HG03139 (cell line): ENCODE results near the gene LAMB4.

Experiments
- ATAC-seq: cut with Tn5 transposase; IDR thresholded peaks from one replicate; pipeline ENCODE4 v1.9.1; 2021; ENCODE audit not compliant: unreplicated experiment

Gene LAMB4

DNA sequence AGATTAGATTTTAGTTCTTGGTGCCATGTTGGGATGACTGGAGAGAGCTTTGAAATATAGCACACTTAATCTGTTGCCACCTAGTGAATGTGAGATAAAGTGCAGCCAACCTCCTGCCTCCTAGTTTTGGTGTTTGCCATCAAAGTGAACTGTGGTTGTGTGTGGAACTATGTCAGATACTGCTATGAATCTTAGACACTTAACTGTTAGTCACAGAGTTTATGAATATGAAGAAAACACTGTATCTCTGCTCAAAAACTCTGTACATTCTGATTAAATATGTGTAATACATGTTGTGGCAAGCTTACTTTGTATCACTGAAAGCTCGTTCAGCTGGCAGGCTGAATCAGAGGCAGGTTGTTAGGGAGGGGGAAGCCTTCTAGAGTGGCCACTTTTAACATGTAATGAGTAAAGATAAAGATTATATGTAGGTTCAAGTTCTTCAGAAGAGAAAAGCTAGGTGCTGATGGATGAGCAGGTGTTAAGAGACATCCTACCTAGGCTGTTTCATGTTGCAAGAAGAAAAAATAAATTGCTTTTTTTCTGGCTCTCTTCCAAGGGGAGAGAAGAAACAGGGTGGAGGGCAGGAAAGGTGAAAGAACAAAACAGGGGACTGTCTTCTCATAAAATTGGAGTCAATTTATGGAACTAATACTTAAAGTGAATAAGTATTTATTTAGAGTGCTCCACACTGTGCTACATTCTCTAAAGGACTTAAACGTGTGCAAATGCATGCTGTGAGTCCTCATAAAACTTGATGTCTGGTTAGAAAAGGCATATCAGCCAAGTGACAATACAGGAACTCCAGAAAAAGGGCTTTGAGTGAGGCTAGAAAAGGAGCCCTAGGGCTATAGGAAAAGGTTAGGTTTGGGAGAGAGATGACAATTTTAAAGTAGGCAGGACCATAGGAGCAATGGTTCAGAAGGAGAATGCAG lies 113.1 kb downstream of the LAMB4 start:
- no peak for ATAC-seq

DNA sequence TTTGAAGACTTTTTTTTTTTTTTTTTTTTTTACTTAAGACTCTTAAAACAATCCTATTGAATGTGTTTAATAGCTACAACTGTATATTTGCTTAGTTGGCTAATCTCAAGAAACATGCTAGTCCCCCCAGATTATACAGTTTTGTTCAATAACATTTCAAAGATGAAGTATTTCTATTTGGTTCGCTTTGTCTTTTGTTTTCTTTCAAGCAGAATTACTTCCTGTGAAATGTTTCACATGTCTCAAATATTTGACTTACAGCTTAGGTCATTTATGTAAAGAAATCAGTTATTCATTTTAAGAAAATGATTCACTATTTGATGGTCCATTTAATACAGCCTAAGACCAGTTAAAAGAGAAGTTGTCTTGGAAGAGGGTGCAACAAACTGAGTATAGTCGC lies 114.4 kb downstream of the LAMB4 start:
- ATAC-seq = no peak

DNA sequence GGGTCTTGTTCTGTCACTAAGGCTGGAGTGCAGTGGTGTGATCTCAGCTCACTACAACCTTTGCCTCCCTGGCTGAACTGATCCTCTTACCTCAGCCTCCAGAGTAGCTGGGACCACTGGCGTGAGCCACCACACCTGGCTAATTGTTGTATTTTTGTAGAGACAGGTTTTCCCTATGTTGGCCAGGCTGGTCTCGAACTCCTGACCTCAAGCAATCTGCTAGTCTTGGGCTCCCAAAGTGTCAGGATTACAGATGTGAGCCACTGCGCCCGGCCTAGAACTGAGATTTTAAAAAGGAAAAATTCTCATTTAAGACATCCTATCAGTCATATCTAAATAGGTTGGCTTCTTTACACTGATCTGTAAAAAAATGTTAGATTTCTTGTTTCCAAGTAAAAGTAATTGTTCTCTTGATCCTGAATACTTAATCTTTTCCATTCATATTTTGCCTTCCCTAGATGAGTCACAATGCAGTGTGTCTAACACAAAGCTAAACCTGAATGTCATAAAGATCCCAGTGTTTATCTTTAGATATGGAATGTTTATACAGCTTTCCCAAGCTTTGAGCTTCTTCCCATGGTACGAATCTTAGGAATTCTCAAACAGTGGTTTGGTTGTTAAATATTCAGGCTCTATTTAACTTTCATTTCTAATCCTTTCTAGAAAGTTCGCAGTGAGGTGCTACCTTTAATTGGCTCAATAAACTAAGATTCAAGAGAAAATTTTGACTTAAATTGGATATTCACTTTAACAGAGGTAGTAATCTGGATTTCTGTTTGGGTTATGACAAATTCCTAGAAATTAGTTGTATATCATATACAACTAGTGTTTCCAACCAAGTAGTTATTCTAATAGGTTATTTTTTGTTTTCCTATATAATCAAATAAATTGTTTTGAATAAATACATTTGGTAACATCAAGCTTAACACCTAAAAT lies 115.1 kb downstream of the LAMB4 start:
- no peak for ATAC-seq

DNA sequence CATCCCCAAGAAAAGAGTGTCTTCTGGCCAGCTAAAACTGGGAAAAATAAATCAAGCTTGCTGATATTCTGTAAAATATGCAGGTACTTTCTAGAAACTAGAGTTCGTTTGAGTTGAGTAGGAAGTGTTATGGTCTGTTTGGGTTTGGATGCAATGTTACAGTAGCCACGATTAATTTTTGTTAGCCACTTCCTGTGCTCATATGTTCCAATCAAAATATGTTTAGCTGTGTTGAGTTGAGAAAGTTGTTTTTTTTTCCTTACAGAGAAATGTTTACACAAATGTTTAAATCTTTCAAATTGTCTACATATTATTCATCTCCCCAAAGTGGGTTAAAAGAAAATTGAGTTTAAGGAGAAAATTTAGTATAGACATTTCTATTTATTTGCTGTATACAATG lies 115.9 kb downstream of the LAMB4 start:
- ATAC-seq = no peak

DNA sequence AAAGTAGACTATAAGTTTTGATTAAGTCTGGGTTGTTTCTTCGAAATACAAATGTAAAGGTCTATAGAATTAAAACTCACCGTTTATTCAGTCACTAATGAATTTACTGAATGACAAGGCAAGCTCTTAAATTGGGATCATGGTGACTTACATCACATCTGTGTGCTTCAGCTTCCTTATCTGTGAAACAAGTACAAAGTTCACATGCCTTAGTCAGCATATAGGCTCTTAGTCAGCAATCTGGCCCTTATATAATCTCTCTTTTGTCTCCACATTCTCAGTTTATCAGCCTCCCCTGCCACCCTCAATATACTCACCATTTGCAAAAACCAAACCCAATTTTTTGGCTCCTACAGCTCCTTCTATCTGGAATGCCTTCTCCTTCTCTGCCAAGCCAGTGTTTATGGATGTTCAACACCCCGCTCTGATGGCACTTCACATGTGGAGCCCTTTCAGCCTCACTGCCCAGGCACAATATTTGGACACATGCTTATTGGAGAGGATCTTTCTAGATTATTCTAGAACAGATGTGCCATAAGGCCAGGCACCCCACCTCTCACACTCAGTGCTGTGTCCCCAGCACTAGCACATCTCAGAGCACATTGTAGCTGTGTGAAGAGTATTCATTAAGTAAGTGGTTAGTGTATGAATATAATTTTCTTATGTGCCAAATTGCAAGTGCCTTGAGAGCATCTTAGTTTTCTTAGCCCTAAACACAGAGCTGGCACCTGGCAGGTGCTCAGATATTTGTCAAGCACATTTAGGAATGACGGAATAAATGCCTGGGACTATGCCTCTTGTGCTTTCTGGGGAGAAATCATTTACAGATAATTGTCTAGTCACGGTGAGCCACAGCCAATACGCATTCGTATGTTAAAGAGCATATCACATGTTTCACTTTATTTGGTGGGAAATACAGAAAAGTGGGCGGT lies 117.4 kb downstream of the LAMB4 start:
- ATAC-seq = no peak

DNA sequence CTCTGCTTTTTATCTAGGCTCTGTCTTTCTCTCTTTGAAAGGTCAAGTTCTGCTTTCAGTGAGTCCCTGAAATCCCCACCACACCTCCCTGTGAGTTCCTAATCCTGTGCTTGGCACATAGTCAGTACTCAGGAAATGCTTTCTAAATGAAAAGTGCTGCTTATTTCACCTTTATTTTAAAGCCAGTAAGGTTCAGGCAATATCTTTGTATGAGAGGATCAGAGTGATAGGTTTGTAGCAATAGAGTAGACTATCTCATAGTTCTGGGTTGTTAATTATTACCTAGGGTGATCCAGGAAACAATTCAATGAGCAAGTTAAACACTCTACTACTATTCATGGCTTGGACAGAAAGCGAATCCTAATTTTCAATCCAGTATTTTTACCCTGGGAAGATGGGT lies 119.8 kb downstream of the LAMB4 start:
- ATAC-seq = no peak

DNA sequence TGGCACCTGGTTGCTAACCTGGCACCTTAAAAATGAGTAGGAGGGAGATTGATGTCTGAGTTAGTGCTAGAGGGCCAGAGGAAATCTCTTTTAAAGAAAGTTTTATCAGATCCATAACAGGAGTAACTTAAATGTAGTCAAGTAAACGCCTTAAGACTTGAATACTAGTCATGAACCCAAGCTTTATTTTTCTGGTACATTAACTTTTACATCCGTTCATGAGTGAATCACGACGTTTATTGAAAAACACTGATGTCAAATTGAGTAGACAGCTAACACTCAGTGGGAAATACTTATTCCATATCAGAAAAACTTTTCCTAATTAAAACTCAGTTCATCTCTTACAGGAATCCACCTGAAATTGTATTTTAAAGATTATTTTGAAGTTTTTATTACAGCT lies 120.3 kb downstream of the LAMB4 start:
- no peak for ATAC-seq

DNA sequence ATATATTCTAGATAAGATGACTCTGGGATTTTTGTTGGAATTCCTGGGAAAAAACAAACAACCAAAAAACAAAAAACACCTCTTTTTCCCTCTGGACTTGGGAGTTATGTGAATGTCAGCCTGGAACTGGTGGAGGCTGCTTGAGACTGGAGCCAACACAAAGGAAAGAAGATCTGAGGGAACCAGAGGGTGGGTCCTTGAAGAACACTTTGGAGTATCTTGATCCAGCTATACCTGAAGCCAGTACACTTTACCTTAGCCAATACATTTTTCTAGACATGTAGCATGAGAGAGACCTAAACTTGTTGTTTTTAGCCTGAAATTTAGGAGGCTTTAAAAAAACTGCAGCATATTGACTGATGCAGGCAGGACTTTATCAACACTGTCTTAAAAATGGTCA lies 121.3 kb downstream of the LAMB4 start:
- ATAC-seq = no peak

DNA sequence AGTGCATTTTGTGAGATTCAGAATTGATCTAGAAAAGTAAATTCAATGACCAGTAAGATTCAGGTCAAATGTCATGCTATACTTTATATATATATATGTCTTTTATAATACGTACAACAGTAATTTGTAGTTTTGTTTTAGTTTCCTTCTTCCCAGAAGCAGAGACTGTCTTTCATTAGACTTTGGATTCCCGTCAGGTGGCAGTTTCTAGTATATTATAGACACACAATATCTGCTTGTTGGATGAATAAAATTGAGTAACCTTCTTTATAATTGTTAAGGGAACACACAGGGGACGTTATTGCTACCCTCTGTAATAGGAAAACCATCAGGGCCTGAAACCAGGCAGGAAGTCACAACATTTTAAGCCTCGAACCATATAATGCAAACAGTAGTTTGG lies 121.9 kb downstream of the LAMB4 start:
- ATAC-seq = no peak

DNA sequence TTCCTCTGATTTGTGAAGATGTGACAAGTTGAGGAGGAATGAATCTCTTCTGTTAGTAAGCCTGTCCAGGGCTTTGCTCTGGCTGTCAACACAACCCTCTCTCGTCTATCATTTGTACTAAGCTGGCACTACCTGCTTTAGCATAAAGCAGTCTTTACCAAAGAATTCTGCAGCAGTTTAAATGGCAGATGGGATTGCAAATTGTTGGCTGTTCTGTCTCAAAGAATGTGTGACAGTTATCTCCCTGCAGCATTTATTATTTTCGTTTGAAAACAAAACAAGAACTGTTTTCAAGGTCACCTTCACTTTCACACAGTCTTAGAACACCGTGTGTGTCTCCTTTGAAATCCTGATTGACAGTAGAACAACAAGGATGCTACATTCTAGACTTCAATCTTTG lies 122.4 kb downstream of the LAMB4 start:
- no peak for ATAC-seq

DNA sequence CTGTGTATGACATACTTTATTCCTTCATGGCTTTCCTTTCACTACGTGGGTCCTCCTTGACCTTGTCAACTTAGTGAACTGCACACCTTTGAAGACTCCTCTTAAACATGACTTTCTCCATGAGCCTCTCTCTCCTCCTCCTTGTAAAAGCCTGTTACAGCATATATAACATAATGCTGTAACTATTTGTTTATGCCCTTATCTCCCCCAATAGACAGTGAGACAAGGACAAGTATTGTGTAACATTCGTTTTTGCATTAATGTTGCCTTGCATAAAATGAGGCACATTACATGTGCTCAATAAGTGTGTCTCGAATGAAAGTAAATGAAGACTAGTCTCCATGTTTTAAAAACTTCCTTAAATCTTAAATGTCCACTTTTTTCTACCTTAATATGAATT lies 122.9 kb downstream of the LAMB4 start:
- ATAC-seq = no peak

DNA sequence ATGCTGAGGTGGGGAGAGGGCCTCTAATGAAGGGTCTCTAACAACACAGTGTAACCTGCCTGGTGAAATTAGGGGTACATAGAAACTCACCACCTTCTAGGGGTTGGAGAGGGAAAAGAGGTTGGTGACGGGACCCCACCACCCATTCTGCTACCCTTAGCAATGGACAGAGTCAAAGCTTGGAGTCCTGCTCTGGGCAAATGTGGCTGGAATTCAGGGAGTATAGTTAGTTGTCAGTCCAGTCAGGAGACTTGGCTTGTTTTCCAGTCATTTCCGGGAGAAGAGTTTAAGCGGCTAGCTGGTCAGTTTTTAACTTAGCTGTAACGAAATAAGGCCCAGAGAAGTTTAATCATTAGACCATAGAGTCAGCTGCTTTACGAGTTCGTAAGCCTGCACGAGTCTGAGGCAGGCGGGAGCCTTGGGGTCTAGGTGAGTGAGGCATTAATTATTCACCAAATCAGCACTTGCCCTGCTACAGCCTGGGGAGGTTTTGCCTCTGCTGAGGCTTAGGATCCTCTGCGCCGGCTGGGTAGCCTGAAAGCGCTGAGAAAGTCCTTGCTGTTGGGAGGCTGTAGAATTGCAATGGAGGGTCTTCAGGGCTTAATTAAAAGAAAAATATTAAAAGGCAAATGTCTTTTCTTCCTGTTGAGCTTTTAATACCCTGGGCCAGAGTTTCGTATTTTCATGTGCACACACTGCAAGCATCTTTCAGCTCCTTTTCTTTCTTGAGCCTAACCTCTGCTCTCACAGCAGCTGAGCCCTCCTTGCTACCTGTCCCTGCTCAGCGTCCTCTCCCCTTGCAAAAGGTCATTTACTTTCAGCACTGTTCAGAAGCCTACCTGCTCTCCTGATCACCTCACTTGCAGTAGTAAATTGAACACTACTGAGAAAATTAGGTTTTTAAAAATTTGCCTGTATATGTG lies 125.7 kb downstream of the LAMB4 start:
- ATAC-seq = peak; percentile 74

DNA sequence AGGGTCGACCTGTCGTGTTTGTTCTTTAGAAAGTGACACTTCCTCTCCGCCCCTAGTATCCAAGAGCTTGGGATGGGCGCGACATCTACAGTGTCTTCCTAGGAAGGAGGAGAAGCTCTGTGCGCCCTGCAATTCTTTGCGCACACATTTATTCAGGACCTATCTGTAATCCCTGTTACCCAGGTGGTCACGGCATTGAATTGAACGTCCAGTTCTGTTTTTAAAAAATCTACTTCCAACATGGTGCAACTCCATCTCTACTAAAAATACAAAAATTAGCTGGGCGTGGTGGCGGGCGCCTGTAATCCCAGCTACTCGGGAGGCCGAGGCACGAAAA lies 126.6 kb downstream of the LAMB4 start:
- no peak for ATAC-seq

DNA sequence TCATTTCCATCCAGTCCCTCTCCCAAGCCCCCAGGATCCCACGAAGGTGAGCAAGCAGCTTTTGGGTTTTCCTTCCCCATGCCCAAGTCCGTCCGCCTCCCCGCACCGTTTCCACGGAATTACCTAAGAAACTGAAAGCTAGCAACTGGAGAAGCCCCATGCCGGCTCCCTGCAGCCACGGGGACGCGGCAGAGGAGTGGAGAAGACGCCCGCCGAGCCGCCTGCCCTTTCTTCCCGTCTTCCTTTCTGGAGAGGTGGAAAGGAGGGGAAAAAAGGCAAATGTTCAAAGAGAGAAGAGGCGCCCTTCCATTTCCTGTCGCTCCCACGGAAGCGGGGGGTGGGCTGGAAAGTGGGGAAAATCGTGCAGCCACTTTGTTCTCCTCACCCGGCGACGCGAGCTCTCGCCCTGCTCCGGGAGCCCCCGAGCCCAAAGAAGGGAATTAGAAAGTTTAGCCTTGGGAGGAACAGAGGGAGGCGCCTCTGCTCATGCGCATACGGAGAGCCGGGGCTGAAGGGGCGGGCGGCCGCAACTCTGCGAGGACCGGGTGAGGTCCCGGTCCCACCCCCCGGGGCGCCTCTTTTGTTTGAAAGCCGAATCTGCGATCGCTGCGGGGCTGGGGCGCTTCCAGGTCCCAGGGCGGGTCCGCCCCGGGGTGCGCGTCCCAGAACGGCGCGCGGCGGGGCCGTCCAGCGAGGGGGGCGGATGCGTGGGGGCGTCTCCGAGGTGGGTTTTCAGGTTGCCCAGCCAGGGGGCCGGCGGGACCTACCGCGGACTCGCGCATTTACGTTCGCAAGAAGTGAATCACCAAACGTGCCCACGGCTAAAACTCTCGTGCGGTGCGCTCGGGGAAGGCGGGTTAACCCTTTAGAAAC lies 127.2 kb downstream of the LAMB4 start, which contains the start of gene LAMB1:
Gene LAMB1 (minus strand): TSS at position 436 of the 873 bp plus-strand sequence. CDS start 276 bp downstream, at position 160.
- no peak for ATAC-seq

DNA sequence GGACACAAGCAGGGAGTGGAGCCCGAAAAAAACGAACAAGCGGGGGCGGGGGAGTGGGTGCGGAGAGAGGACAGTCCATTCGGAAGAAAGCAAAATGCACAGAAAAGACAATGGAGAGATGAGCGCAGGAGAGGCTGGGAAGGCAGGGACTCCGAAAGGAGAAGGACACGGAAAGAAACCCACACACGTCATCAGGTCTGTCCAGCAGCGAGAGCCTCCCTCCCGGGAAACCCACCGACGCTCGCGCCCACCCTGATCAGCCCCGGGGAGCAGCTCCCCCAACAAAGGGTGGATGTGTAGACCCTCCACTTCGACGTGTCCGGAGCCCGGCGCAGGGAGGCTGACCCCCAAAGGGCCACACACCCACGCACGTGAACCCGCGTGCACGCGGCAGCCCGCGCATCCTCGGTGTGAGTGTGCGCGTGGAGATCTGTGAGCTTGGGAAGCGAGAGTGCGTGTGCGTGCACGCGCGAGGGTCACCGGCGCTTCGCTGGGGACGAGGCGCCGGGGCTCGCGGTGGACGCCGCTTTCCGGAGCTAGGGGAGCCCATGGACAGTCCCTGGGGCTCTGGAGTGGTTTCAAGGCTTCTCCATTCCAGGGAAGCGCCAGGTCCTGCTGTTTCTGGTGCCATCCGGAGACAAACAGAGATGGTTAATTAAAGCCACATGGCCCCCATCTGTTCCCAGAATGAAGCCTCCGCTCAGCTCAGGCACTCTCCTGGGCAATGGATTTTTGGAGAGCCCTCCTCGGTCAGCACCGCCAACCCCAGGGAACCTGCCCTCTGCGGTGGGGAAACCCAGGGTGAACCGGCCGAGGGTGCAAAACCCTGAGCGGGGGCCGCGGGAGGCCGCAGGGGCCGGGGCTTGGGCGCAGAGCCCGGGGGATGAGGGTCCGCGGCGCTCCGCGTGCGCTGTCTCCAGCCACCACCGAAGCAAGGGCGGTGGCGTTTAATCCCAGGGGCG lies 128.1 kb downstream of the LAMB4 start:
- no peak for ATAC-seq

DNA sequence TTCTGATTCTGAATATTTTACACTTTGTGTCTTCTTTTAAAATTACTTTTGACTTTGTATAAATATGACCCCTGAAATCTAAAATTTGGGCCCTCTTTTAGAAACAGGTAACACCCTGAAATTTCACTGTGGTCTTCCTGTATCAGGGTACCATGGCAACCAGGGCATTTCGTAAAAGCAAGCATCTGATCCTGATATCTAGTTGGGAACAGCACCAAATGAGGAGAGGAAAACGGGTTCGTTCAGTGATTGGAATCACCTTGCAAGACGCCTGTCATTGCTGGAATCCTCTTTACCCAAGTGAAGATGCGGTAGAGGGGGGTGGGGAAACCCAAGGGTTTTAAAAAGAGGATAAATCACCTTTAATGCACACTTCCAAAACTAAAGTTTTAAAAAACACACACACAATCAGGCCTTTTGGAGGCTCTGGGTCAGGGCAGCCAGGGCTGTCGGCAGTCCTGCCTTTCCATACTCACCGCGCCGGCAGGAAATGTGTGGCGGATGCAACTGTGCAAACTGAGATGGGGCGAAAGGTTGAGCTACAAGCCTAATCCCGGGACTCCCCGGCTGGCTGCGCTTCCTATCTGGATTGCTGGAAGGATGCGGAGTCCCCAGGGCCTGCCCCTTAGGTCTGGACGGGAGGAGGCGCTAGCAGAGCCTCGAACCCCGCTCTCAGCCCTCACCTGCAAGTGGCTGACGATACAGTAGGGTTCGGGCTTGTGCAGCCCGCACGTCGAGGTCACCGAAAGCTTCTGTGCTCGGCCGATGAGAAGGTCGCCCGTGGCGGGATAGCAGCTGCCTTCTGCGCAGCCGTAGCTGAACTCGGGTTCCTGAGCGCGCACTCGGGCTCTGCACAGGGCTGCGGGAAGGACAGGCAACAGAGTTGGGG lies 129.0 kb downstream of the LAMB4 start:
- no peak for ATAC-seq
